PC-3 (cell line): ENCODE data around the gene SMIM14. TPM values are rescaled to one million over a fixed set of nuclear protein-coding genes. Genes with fewer than 3 reads are reported as not detected.

Source experiments
- ATAC-seq: fragments of 200-7000 bp; cut with Tn5 transposase; 2 replicates; pipeline ENCODE4 v1.9.1; 2020; ENCODE audit warnings: mild to moderate bottlenecking, moderate library complexity
- BruUV-seq: library from RNA; stranded (reverse); fragments of 400-500 nt; replicated peaks from 2 replicates; lab custom pipeline; 2021; lab: Mats Ljungman, UMichigan
- CTCF ChIA-PET: fragments of 300-600 bp; sonication (Branson Sonifier 250); formaldehyde crosslinking; loops from one replicate; lab custom pipeline; 2022; ENCODE audit warnings: antibody characterized with exemption; lab: Charles Lee
- POLR2A ChIA-PET: fragments of 300-600 bp; sonication (Branson Sonifier 250); formaldehyde crosslinking; loops from one replicate; lab custom pipeline; 2022; ENCODE audit warnings: antibody characterized with exemption; ENCODE audit not compliant: unreplicated experiment; lab: Charles Lee
- DNase-seq: peaks from one replicate; pipeline ENCODE4 v3.0.0-alpha.2; 2015
- H2AFZ ChIP-seq: fragments of 300-600 bp; sonication (generic); 2 replicates; pipeline ENCODE4 v1.6.0; 2016; ENCODE audit warnings: antibody characterized with exemption, low read length
- H3F3A ChIP-seq: fragments of 300-600 bp; sonication (generic); one replicate; pipeline ENCODE4 v1.6.0; 2017; ENCODE audit warnings: antibody characterized with exemption, low read length, control low read depth, mild to moderate bottlenecking; ENCODE audit not compliant: unreplicated experiment
- H3K27ac ChIP-seq: fragments of 300-600 bp; sonication (generic); 2 replicates; pipeline ENCODE4 v1.5.1; 2016; ENCODE audit warnings: mild to moderate bottlenecking, low read length
- H3K27me3 ChIP-seq: fragments of 300-600 bp; sonication (generic); 2 replicates; pipeline ENCODE4 v1.6.1; 2016; ENCODE audit warnings: low read length, mixed read lengths
- H3K36me3 ChIP-seq: fragments of 300-600 bp; sonication (generic); 2 replicates; pipeline ENCODE4 v1.6.1; 2016; ENCODE audit warnings: low read depth, mixed run types, low read length, mixed read lengths
- H3K4me1 ChIP-seq: fragments of 300-600 bp; sonication (generic); 2 replicates; pipeline ENCODE4 v1.5.1; 2016; ENCODE audit warnings: low read length; ENCODE audit not compliant: insufficient read depth
- H3K4me2 ChIP-seq: fragments of 300-600 bp; sonication (generic); 2 replicates; pipeline ENCODE4 v1.6.0; 2016; ENCODE audit warnings: low read length
- H3K4me3 ChIP-seq: fragments of 300-600 bp; sonication (generic); 2 replicates; pipeline ENCODE4 v1.5.1; 2016; ENCODE audit warnings: mild to moderate bottlenecking, low read length, mixed read lengths
- H3K79me2 ChIP-seq: fragments of 300-600 bp; sonication (generic); 2 replicates; pipeline ENCODE4 v1.6.1; 2017; ENCODE audit warnings: low read length, mixed read lengths
- H3K9ac ChIP-seq: fragments of 300-600 bp; sonication (generic); 2 replicates; pipeline ENCODE4 v1.6.0; 2016; ENCODE audit warnings: mild to moderate bottlenecking, low read length
- H3K9me2 ChIP-seq: fragments of 300-600 bp; sonication (generic); replicated peaks from 2 replicates; pipeline ENCODE4 v1.6.1; 2016; ENCODE audit warnings: mixed run types, low read length, mixed read lengths
- H3K9me3 ChIP-seq: fragments of 300-600 bp; sonication (generic); 2 replicates; pipeline ENCODE4 v1.6.1; 2016; ENCODE audit warnings: low read length, mixed read lengths
- H4K20me1 ChIP-seq: fragments of 300-600 bp; sonication (generic); 2 replicates; pipeline ENCODE4 v1.6.1; 2016; ENCODE audit warnings: low read length, mixed read lengths
- CTCF ChIP-seq: fragments of 300-600 bp; sonication (generic); conservative IDR thresholded peaks from 2 replicates; pipeline ENCODE4 v1.5.1; 2017; ENCODE audit warnings: antibody characterized with exemption, low read depth, mild to moderate bottlenecking, low read length
- EZH2 ChIP-seq: fragments of 300-600 bp; sonication (generic); IDR thresholded peaks from one replicate; pipeline ENCODE4 v1.6.1; 2017; ENCODE audit warnings: antibody characterized with exemption, mild to moderate bottlenecking, low read length; ENCODE audit not compliant: unreplicated experiment
- EZH2phosphoT487 ChIP-seq: fragments of 300-600 bp; sonication (generic); IDR thresholded peaks from 2 replicates; pipeline ENCODE4 v1.6.1; 2018; ENCODE audit warnings: mild to moderate bottlenecking, antibody characterized with exemption, low read length, borderline replicate concordance
- intact Hi-C: fragments of 100-400 bp; cut with micrococcal nuclease; formaldehyde crosslinking; loops from 2 replicates; pipeline ENCODE4 v1.9.0; 2023
- total RNA-seq: library from RNA; depleted of rRNA; stranded (reverse); fragments of >200 nt; gene quantifications from 2 replicates; pipeline ENCODE4 v1.2.3, GENCODE V29; 2014

Gene SMIM14
- total RNA-seq, 1 experiment from 2014 or later = 4.8 TPM

GRCh38 chr4:39591290-39591689 lies 47.4 kb downstream of the SMIM14 start:
- no peaks in the 10 kb centered on the region for H3K9me3 ChIP-seq
- H3K9ac ChIP-seq = no peak overlapping the region
- intact Hi-C loops = loop anchor here (1.0 kb wide), 2 partner anchors 65 to 122 kb away; no protein-coding TSS in a partner anchor
- no peaks in the 10 kb centered on the region for H3K9me2 ChIP-seq
- no peaks in the 10 kb centered on the region for H3K4me1 ChIP-seq
- H3K4me3 ChIP-seq = no peak overlapping the region
- H3K79me2 ChIP-seq = no peaks in the 10 kb centered on the region
- peak; percentile 72 for DNase-seq
- peak; percentile 66 for ATAC-seq
- no TSS peak for BruUV-seq
- no peaks in the 10 kb centered on the region for H3K27me3 ChIP-seq
- TF ChIP-seq EZH2 (no peak), CTCF (peak; percentile 65)
- H3F3A ChIP-seq = no peaks in the 10 kb centered on the region
- no peak overlapping the region for H3K27ac ChIP-seq
- ChIA-PET POLR2A (no interaction called here), CTCF (interaction anchor here (0.8 kb wide), 1 partner anchor 64 kb away, joined by 3 read pairs; the partner anchor contains the start of gene UGDH)
- H3K36me3 ChIP-seq = no peaks in the 10 kb centered on the region
- H2AFZ ChIP-seq = peak overlapping the region; percentile 22; the same call in 1 of the 2 replicates
- no peak overlapping the region for H3K4me2 ChIP-seq
- H4K20me1 ChIP-seq = no peaks in the 10 kb centered on the region

- TF ChIP-seq CTCF (no peak), EZH2phosphoT487 (no peak), EZH2 (no peak)
- no peak overlapping the region for H3K4me3 ChIP-seq
- H4K20me1 ChIP-seq = no peaks in the 10 kb centered on the region
- ChIA-PET CTCF (no interaction called here), POLR2A (interaction anchor here (0.6 kb wide), 1 partner anchor 61 kb away, joined by 7 read pairs; the partner anchor contains the start of gene UGDH)
- ATAC-seq (no peak), DNase-seq (no peak)
- H3K79me2 ChIP-seq = no peaks in the 10 kb centered on the region
- H3K4me1 ChIP-seq = no peaks in the 10 kb centered on the region
- H3K36me3 ChIP-seq = no peaks in the 10 kb centered on the region
- BruUV-seq = no TSS peak
- no peaks in the 10 kb centered on the region for H3F3A ChIP-seq
- no peaks in the 10 kb centered on the region for H3K9me3 ChIP-seq
- no peaks in the 10 kb centered on the region for H3K9me2 ChIP-seq
- no peak overlapping the region for H3K4me2 ChIP-seq
- H3K9ac ChIP-seq = no peak overlapping the region
- intact Hi-C loops = no loop called here
- H3K27me3 ChIP-seq = no peaks in the 10 kb centered on the region
- no peak overlapping the region for H3K27ac ChIP-seq
- H2AFZ ChIP-seq = no peak overlapping the region
These were observed 50.8 kb downstream of the SMIM14 start for GRCh38 chr4:39587881-39588280.

- Histone ChIP-seq H3K9ac (no peak overlapping the region), H3K36me3 (no peaks in the 10 kb centered on the region), H2AFZ (no peak overlapping the region), H3K4me1 (peaks cover 5% of the 10 kb centered on the region; the same call in 1 of the 2 replicates), H3K9me2 (no peaks in the 10 kb centered on the region), H3K27me3 (no peaks in the 10 kb centered on the region), H3K79me2 (no peaks in the 10 kb centered on the region), H3F3A (no peaks in the 10 kb centered on the region), H3K9me3 (no peaks in the 10 kb centered on the region), H4K20me1 (no peaks in the 10 kb centered on the region), H3K4me3 (no peak overlapping the region), H3K4me2 (no peak overlapping the region), H3K27ac (no peak overlapping the region)
- ATAC-seq = no peak
- no peak for TF ChIP-seq CTCF
- no peak for TF ChIP-seq EZH2
- TF ChIP-seq EZH2phosphoT487 = no peak
- ChIA-PET CTCF (interaction anchor here (0.6 kb wide), 2 partner anchors 22 to 137 kb away, joined by 3 to 5 read pairs; no protein-coding TSS in a partner anchor), POLR2A (no interaction called here)
- intact Hi-C loops = loop anchor here (5.0 kb wide), 1 partner anchor 48 kb away; the partner anchor contains the start of gene UGDH
- no TSS peak for BruUV-seq
- DNase-seq = no peak
These were observed 63.7 kb downstream of the SMIM14 start for GRCh38 chr4:39574946-39575345.
